Epithelial cell of proximal tubule (primary cell): ENCODE results near the gene TMEM87A. TPM values are rescaled to one million over a fixed set of nuclear protein-coding genes. Genes with fewer than 3 reads are reported as not detected.

ENCODE experiments used
- DNase-seq: peaks from one replicate; pipeline ENCODE4 v3.0.0-alpha.2; 2011; ENCODE audit warnings: low read depth
- H3K4me3 ChIP-seq: 2 replicates; pipeline ENCODE4 v1.5.1; 2011; ENCODE audit warnings: low read depth, mild to moderate bottlenecking, low read length
- CTCF ChIP-seq: conservative IDR thresholded peaks from 2 replicates; pipeline ENCODE4 v1.5.1; 2012; ENCODE audit warnings: low read depth, mild to moderate bottlenecking, low read length
- total RNA-seq: library from RNA; depleted of rRNA; stranded (reverse); fragments of >200 nt; gene quantifications from 2 replicates; pipeline ENCODE4 v1.2.3, GENCODE V29; 2015

Gene TMEM87A
- total RNA-seq, 1 donor from 2014 or later, result 31.1 TPM

- DNase-seq, result no peak
- H3K4me3 ChIP-seq, result no peak overlapping the region
- TF ChIP-seq CTCF, result no peak
Observed at GRCh38 chr15:42182961-42183360, 90.3 kb downstream of the TMEM87A start.

DNA sequence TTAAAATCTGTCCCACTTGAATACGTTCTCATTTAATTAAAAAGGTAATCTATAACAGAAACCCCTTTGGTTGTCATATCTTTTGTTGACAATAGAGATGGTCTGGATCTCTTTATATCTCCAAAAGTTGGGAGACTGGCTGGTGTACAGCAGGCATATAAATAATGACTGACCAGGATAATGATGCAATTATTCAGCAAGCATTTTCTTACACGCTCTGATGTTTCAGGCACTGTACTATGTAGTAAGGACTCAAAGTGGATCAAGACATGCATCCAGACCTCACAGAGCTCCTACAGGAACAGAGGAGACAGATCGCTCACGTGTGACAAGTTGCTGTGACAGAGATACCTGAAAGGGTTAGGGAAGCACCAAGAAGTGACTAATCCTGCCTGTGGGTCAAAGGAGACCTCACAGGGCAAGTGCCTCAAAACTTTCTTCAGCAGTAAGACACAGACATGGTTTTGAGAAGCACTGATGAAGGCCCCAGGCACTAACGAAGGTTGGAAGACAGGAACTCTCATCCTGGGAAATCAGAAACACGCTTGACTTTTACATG is 90.8 kb downstream of the TMEM87A start:
- TF ChIP-seq CTCF, result no peak
- DNase-seq, result no peak
- no peak overlapping the region for H3K4me3 ChIP-seq

DNA sequence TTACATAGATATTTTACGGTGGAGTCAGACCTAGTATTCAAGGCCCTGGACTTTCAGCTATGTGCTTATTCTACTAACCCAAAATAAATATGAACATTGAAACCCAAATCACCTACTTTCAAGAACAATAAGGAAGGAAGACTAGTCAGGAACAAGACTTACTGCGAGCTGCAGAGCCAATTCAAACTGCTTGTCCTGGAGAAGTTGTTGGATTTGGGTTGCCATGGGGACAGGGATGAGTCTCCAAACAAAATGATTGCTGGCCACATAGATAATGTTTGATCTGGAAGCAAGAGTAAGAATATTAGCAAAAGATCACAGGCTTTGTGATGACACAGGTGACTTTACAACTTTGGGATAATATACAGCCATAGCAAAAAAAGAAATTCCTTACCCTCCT is 95.2 kb downstream of the TMEM87A start:
- no peak for TF ChIP-seq CTCF
- no peak overlapping the region for H3K4me3 ChIP-seq
- DNase-seq, result no peak

GRCh38 chr15:42175671-42176070 is 97.6 kb downstream of the TMEM87A start:
- H3K4me3 ChIP-seq, result no peak overlapping the region
- TF ChIP-seq CTCF, result no peak
- no peak for DNase-seq

GRCh38 chr15:42172475-42172874 is 100.8 kb downstream of the TMEM87A start:
- TF ChIP-seq CTCF, result no peak
- no peak for DNase-seq
- H3K4me3 ChIP-seq, result no peak overlapping the region

- no peak for DNase-seq
- no peak for TF ChIP-seq CTCF
- H3K4me3 ChIP-seq, result no peak overlapping the region
Observed at GRCh38 chr15:42171795-42172194, 101.4 kb downstream of the TMEM87A start.

GRCh38 chr15:42171122-42171521 is 102.1 kb downstream of the TMEM87A start:
- no peak overlapping the region for H3K4me3 ChIP-seq
- DNase-seq, result no peak
- TF ChIP-seq CTCF, result no peak
